Fibroblast of pulmonary artery (primary cell): ENCODE data around the gene TRIM4.

Source experiments
- DNase-seq: peaks from one replicate; pipeline ENCODE4 v3.0.0-alpha.2; 2010; ENCODE audit warnings: low read depth
- H3K4me3 ChIP-seq: replicated peaks from 2 replicates; pipeline ENCODE4 v1.5.1; 2011; ENCODE audit warnings: low read depth, mild to moderate bottlenecking, control low read depth, low read length, moderate library complexity
- TF ChIP-seq, protein P1 (sequence below): IDR thresholded peaks from 2 replicates; pipeline ENCODE4 v1.5.1; 2011; ENCODE audit warnings: mild to moderate bottlenecking, control low read depth, low read length, inconsistent platforms; ENCODE audit errors: missing control alignments

TRIM4 gene

GRCh38 chr7:99928994-99929729, 9.8 kb upstream of the TRIM4 start, which contains the start of gene GJC3:
Gene GJC3, minus strand, starts transcription at chr7:99929620. Its CDS starts 0 bp downstream, at chr7:99929620.
- TF ChIP-seq, protein P1, sequence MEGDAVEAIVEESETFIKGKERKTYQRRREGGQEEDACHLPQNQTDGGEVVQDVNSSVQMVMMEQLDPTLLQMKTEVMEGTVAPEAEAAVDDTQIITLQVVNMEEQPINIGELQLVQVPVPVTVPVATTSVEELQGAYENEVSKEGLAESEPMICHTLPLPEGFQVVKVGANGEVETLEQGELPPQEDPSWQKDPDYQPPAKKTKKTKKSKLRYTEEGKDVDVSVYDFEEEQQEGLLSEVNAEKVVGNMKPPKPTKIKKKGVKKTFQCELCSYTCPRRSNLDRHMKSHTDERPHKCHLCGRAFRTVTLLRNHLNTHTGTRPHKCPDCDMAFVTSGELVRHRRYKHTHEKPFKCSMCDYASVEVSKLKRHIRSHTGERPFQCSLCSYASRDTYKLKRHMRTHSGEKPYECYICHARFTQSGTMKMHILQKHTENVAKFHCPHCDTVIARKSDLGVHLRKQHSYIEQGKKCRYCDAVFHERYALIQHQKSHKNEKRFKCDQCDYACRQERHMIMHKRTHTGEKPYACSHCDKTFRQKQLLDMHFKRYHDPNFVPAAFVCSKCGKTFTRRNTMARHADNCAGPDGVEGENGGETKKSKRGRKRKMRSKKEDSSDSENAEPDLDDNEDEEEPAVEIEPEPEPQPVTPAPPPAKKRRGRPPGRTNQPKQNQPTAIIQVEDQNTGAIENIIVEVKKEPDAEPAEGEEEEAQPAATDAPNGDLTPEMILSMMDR, result peak; percentile 46
- H3K4me3 ChIP-seq, result peak within 1 kb of the TSS; percentile 18
- peak; percentile 63 for DNase-seq

DNA sequence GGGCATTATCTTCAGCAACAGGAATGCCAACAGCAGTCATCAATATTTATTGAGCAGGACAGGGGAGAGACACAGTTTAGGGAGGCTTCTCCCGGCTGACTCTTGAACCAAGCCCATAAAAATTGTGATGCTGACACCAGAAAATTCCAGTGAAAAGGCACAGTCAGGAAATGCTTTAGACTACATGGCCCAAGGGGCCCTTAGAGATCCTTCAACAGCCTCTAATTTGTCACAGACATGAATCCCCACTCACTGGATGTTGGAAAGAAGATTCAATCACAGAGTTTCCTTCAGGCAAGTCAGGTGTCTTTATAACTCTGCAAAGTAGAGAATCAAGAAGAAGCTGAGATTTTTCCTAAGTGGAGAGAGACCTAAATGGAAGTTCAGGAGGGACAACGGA, 8.9 kb upstream of the TRIM4 start:
- DNase-seq, result no peak
- no peak overlapping the region for H3K4me3 ChIP-seq
- TF ChIP-seq, protein P1, result no peak

- no peak overlapping the region for H3K4me3 ChIP-seq
- DNase-seq, result no peak
- TF ChIP-seq, protein P1, result no peak
These were observed 8.2 kb upstream of the TRIM4 start for GRCh38 chr7:99927536-99927935.

- TF ChIP-seq, protein P1, result no peak
- DNase-seq, result no peak
- H3K4me3 ChIP-seq, result no peak overlapping the region
These were observed 7.0 kb upstream of the TRIM4 start for GRCh38 chr7:99926321-99926720.

- no peak for DNase-seq
- TF ChIP-seq, protein P1, result no peak
- H3K4me3 ChIP-seq, result no peak overlapping the region
These were observed 3.9 kb upstream of the TRIM4 start for GRCh38 chr7:99923200-99923599.

- H3K4me3 ChIP-seq, result peak overlapping the region; percentile 87
- DNase-seq, result peak; percentile 10
- TF ChIP-seq, protein P1, result no peak
These were observed 819 bp upstream of the TRIM4 start for GRCh38 chr7:99920149-99920548.

DNA sequence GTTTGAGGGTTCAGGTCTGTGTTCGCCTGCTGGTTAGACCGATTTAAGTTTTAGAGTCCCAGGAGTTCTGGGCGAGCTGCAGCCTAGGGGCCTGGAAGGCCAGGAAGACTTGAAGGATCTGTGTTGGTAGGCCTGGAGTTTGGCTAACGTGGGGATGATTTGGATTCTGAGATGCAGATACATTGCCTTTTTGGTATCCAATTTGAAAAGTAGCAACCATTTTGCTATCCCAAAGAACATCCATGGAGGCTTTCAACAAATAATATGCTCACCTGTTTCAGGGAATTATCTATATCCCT, 433 bp upstream of the TRIM4 start:
- no peak for DNase-seq
- peak overlapping the region; percentile 87 for H3K4me3 ChIP-seq
- TF ChIP-seq, protein P1, result no peak
